K562 treated with DMSO at 1 percent for 48 hours (cell line): ENCODE data around the gene SENP7. TPM values are rescaled to one million over a fixed set of nuclear protein-coding genes. Genes with fewer than 3 reads are reported as not detected.

ENCODE experiments used
- total RNA-seq: library from RNA; unstranded; fragments of 300-600 nt; gene quantifications from 2 replicates; pipeline ENCODE4 v1.2.3, GENCODE V29; 2022; ENCODE audit warnings: low replicate concordance; ENCODE audit errors: extremely low read depth

Gene SENP7
- not detected in 2 replicates for total RNA-seq

GRCh38 chr3:101512646-101513418 lies at the start of gene SENP7:
Gene SENP7, minus strand, starts transcription at chr3:101513212. Its CDS starts 82 bp downstream, at chr3:101513130.

GRCh38 chr3:101561630-101562328 lies 48.8 kb upstream of the SENP7 start, which contains the start of gene TRMT10C:
Gene TRMT10C, plus strand, starts transcription at chr3:101561868. Its CDS starts 2,914 bp downstream, at chr3:101564782.

GRCh38 chr3:101320475-101320874 lies 192.5 kb downstream of the SENP7 start, which contains the start of gene IMPG2:
Gene IMPG2, minus strand, starts transcription at chr3:101320575. Its CDS starts 203 bp downstream, at chr3:101320372.

Other genes with a start within 250 kb of the SENP7 start
- gene IMPG2, start 192.6 kb downstream of the SENP7 start, total RNA-seq: not detected in 2 replicates
- not detected in 2 replicates for gene TRMT10C, start 48.7 kb upstream of the SENP7 start, total RNA-seq
- gene PCNP, start 61.0 kb upstream of the SENP7 start, total RNA-seq: not detected in 2 replicates
- gene ZBTB11, start 163.9 kb upstream of the SENP7 start, total RNA-seq: not detected in 2 replicates
- gene RPL24, start 173.5 kb upstream of the SENP7 start, total RNA-seq: not detected in 2 replicates
- gene CEP97, start 211.4 kb upstream of the SENP7 start, total RNA-seq: not detected in 2 replicates